B cell (primary cell): ENCODE data around the gene SGSH. TPM values are rescaled to one million over a fixed set of nuclear protein-coding genes. Genes with fewer than 3 reads are reported as not detected.

ENCODE experiments used
- ATAC-seq: fragments of 200-7000 bp; cut with Tn5 transposase; one replicate; pipeline ENCODE4 v1.10.0; 2021; ENCODE audit warnings: low read depth, mild to moderate bottlenecking, moderate number of reproducible peaks, moderate library complexity
- CTCF ChIA-PET: fragments of 350-600 bp; sonication (Branson Sonifier 250); formaldehyde crosslinking; loops from one replicate; lab custom pipeline; 2021; ENCODE audit warnings: antibody characterized with exemption, inconsistent platforms; lab: Charles Lee
- POLR2A ChIA-PET: fragments of 350-600 bp; sonication (Branson Sonifier 250); formaldehyde crosslinking; loops from one replicate; lab custom pipeline; 2021; ENCODE audit warnings: antibody characterized with exemption; lab: Charles Lee
- DNase-seq: peaks from one replicate; pipeline ENCODE4 v3.0.0; 2013
- H2AFZ ChIP-seq: 2 replicates; pipeline ENCODE4 v1.6.1; 2012; ENCODE audit warnings: mild to moderate bottlenecking, low read depth, low read length; ENCODE audit not compliant: insufficient read depth, poor library complexity, severe bottlenecking
- H3K27ac ChIP-seq, 2 donors: 1 replicate in 1 of 2; 2 replicates in 1 of 2; pipeline ENCODE4 v1.5.1; 2012 to 2013; ENCODE audit warnings: low read length in 2 of 2, mild to moderate bottlenecking in 2 of 2, moderate library complexity in 1 of 2
- H3K27me3 ChIP-seq, 4 experiments: fragments of 200-600 bp in 1 of 4; sonication (generic) in 1 of 4; replicated peaks in 1 of 4; 1 replicate in 2 of 4; 2 replicates in 2 of 4; pipeline versions ENCODE4 v1.6.1 to v1.7.0; 2013 to 2016; ENCODE audit warnings: low read length in 3 of 4, mild to moderate bottlenecking in 2 of 4, mixed read lengths in 1 of 4, moderate library complexity in 1 of 4; ENCODE audit not compliant: insufficient read depth in 4 of 4, control insufficient read depth in 3 of 4; ENCODE audit errors: control extremely low read depth in 1 of 4
- H3K36me3 ChIP-seq, 2 experiments: replicated peaks in 1 of 2; 1 replicate in 1 of 2; 2 replicates in 1 of 2; pipeline versions ENCODE4 v1.6.1 to v1.7.1; 2013; ENCODE audit warnings: low read length in 1 of 2; ENCODE audit not compliant: insufficient read depth in 2 of 2, control insufficient read depth in 1 of 2; ENCODE audit errors: control extremely low read depth in 1 of 2, extremely low read depth in 1 of 2
- H3K4me1 ChIP-seq, 2 donors: fragments of 200-600 bp in 1 of 2; sonication (generic) in 1 of 2; 1 replicate in 1 of 2; 2 replicates in 1 of 2; pipeline versions ENCODE4 v1.5.1 to v1.6.1; 2013 to 2017; ENCODE audit warnings: low read length in 2 of 2; ENCODE audit not compliant: control insufficient read depth in 2 of 2, insufficient read depth in 2 of 2
- H3K4me2 ChIP-seq: replicated peaks from 2 replicates; pipeline ENCODE3; 2012; ENCODE audit warnings: mild to moderate bottlenecking, low read depth, low read length; ENCODE audit not compliant: poor library complexity, severe bottlenecking
- H3K4me3 ChIP-seq, 5 experiments: fragments of 200-600 bp in 1 of 5; sonication (generic) in 1 of 5; 1 replicate in 3 of 5; 2 replicates in 2 of 5; pipeline versions ENCODE4 v1.5.1 to v1.7.0; 2011 to 2016; ENCODE audit warnings: low read length in 4 of 5, mild to moderate bottlenecking in 4 of 5, low read depth in 2 of 5, control low read depth in 1 of 5, moderate library complexity in 1 of 5; ENCODE audit not compliant: insufficient read depth in 1 of 5; ENCODE audit errors: control extremely low read depth in 1 of 5, extremely low read depth in 1 of 5
- H3K79me2 ChIP-seq: fragments of 200-600 bp; sonication (generic); one replicate; pipeline ENCODE4 v1.6.0; 2016; ENCODE audit warnings: low read length; ENCODE audit not compliant: control insufficient read depth, insufficient read depth
- H3K9ac ChIP-seq: fragments of 200-600 bp; sonication (generic); 2 replicates; pipeline ENCODE4 v1.6.1; 2017; ENCODE audit warnings: mild to moderate bottlenecking, low read length, moderate library complexity
- H3K9me3 ChIP-seq, 3 donors: one replicate each; pipeline versions ENCODE4 v1.6.1 to v1.7.1; 2013; ENCODE audit warnings: low read length in 2 of 3; ENCODE audit not compliant: control insufficient read depth in 2 of 3, insufficient read depth in 1 of 3; ENCODE audit errors: control extremely low read depth in 1 of 3
- H4K20me1 ChIP-seq: 2 replicates; pipeline ENCODE4 v1.6.0; 2012; ENCODE audit warnings: mild to moderate bottlenecking, low read length; ENCODE audit not compliant: insufficient read depth, control insufficient read depth, poor library complexity, severe bottlenecking
- H3K27ac Mint-ChIP-seq: one replicate; pipeline ENCODE4 v1.8.0; 2021; ENCODE audit warnings: mixed read lengths
- H3K27me3 Mint-ChIP-seq: one replicate; pipeline ENCODE4 v1.8.0; 2021; ENCODE audit warnings: mixed read lengths
- H3K4me1 Mint-ChIP-seq: one replicate; pipeline ENCODE4 v1.8.0; 2021; ENCODE audit warnings: mixed read lengths
- H3K4me3 Mint-ChIP-seq: one replicate; pipeline ENCODE4 v1.8.0; 2021; ENCODE audit warnings: mixed read lengths
- H3K9me3 Mint-ChIP-seq: one replicate; pipeline ENCODE4 v1.8.0; 2022; ENCODE audit warnings: mixed read lengths; ENCODE audit not compliant: insufficient read depth
- CTCF ChIP-seq: fragments of 200-600 bp; IDR thresholded peaks from one replicate; pipeline ENCODE4 v1.8.0; 2022; ENCODE audit warnings: antibody characterized with exemption, mild to moderate bottlenecking
- EZH2 ChIP-seq: IDR thresholded peaks from 2 replicates; pipeline ENCODE4 v1.6.1; 2012; ENCODE audit warnings: borderline replicate concordance, low read depth, mild to moderate bottlenecking, moderate library complexity, low read length; ENCODE audit not compliant: insufficient read depth, poor library complexity, severe bottlenecking
- WGBS: methylation state at CpG from one replicate; pipeline ENCODE4 v1.1.5; 2013; ENCODE audit warnings: missing lambda C conversion rate; ENCODE audit not compliant: insufficient coverage; 5-methylcytosine and 5-hydroxymethylcytosine counted together
- intact Hi-C: fragments of 100-400 bp; cut with micrococcal nuclease; formaldehyde crosslinking; loops from one replicate; pipeline ENCODE4 v1.10.0; 2022
- polyA plus RNA-seq: library from polyadenylated mRNA; depleted of rRNA; stranded (reverse); fragments of >200 nt; gene quantifications from 2 replicates; pipeline ENCODE4 v1.2.3, GENCODE V29; 2012
- total RNA-seq, 2 donors: library from RNA; stranded (reverse); fragments of 120-200 nt in 1 of 2; gene quantifications; 1 replicate in 1 of 2; 2 replicates in 1 of 2; pipeline versions ENCODE4 v1.2.3 to v1.2.4, GENCODE V29; 2013 to 2022

The SGSH gene
- total and polyA plus RNA-seq, 2 donors (not counting 1 experiment from before 2014, with no cell fraction given): 44.5 to 83.7 TPM

- H3K27me3 ChIP-seq: peaks cover 0 to 7% (median 0%) of the 10 kb centered on the region in 4 experiments
- no peak overlapping the region for H2AFZ ChIP-seq
- H3K36me3 ChIP-seq: no peaks in the 10 kb centered on the region
- TF ChIP-seq EZH2: no peak
- no peak for TF ChIP-seq CTCF
- no peaks in the 10 kb centered on the region for H3K79me2 ChIP-seq
- DNase-seq: no peak
- no peak overlapping the region for H3K4me3 ChIP-seq
- H3K27ac Mint-ChIP-seq: no peak overlapping the region
- no peak overlapping the region for H3K4me3 Mint-ChIP-seq
- no peak for ATAC-seq
- ChIA-PET POLR2A (interaction anchor here (0.7 kb wide), 1 partner anchor 50 kb away, joined by 4 read pairs; no protein-coding TSS in a partner anchor), CTCF (no interaction called here)
- no peaks in the 10 kb centered on the region for H3K4me1 ChIP-seq
- no peak overlapping the region for H3K27ac ChIP-seq
- H3K4me2 ChIP-seq: no peak overlapping the region
- H4K20me1 ChIP-seq: no peaks in the 10 kb centered on the region
- H3K4me1 Mint-ChIP-seq: no peaks in the 10 kb centered on the region
- H3K27me3 Mint-ChIP-seq: peaks cover 7% of the 10 kb centered on the region
- H3K9ac ChIP-seq: no peak overlapping the region
- no peaks in the 10 kb centered on the region for H3K9me3 Mint-ChIP-seq
- 89% methylated on average over 24 of the region's 26 CpGs for WGBS
- H3K9me3 ChIP-seq: no peaks in the 10 kb centered on the region
- intact Hi-C loops: no loop called here
Measured at GRCh38 chr17:80183581-80184422, 36.3 kb downstream of the SGSH start.

- peaks cover 0 to 2% (median 0%) of the 10 kb centered on the region in 4 experiments for H3K27me3 ChIP-seq
- intact Hi-C loops: no loop called here
- CTCF ChIA-PET: no interaction called here
- peaks cover 7% of the 10 kb centered on the region for H3K27me3 Mint-ChIP-seq
- H3K27ac ChIP-seq: no peak overlapping the region
- no peak overlapping the region for H2AFZ ChIP-seq
- H3K4me1 ChIP-seq: no peaks in the 10 kb centered on the region
- no peaks in the 10 kb centered on the region for H4K20me1 ChIP-seq
- no peak overlapping the region for H3K9ac ChIP-seq
- H3K4me2 ChIP-seq: no peak overlapping the region
- POLR2A ChIA-PET: no interaction called here
- H3K9me3 Mint-ChIP-seq: no peaks in the 10 kb centered on the region
- H3K4me3 ChIP-seq: no peak overlapping the region
- no peaks in the 10 kb centered on the region for H3K79me2 ChIP-seq
- no peaks in the 10 kb centered on the region for H3K9me3 ChIP-seq
- WGBS: 93% methylated on average over 8 of the region's 12 CpGs
- no peak for DNase-seq
- H3K36me3 ChIP-seq: no peaks in the 10 kb centered on the region
- H3K27ac Mint-ChIP-seq: no peak overlapping the region
- no peak overlapping the region for H3K4me3 Mint-ChIP-seq
- no peaks in the 10 kb centered on the region for H3K4me1 Mint-ChIP-seq
- no peak for TF ChIP-seq EZH2
- no peak for TF ChIP-seq CTCF
- ATAC-seq: no peak
Measured at GRCh38 chr17:80182845-80183223, 37.3 kb downstream of the SGSH start.
